ENCODE results near the gene EMC9. TPM values are rescaled to one million over a fixed set of nuclear protein-coding genes. Genes with fewer than 3 reads are reported as not detected.

The EMC9 gene
- total RNA-seq, 1 donor from 2014 or later = 3.4 TPM

- no peak for TF ChIP-seq CTCF (IDR thresholded peaks at IDR 0.05)
- H3K36me3 ChIP-seq = peaks cover 32 to 60% of the 10 kb centered on the region in 2 donors
Observed at GRCh38 chr14:24178399-24179178, 37.2 kb upstream of the EMC9 start.

DNA sequence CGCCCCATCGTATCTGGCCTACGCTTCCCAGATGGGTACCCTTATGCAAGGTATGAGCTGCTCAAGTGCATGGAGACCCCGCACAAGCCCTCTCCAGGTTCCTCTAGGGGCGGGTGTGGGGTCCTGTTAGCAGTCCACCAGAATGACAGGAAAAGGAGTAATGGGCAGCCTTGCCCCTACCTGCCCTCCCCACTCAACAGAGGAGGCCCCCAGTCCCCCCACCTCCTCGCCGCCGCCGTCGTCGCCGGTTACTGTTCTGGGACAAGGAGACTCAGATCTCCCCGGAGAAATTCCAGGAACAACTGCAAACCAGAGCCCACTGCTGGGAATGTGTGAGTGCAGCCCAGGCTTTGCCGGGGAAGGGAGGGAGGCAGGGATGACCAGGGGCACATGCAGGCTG lies 36.5 kb upstream of the EMC9 start:
- intact Hi-C loops (cut with DNase I) = no loop called here
- H3K27ac ChIP-seq = no peak overlapping the region
- H3K27me3 ChIP-seq = no peaks in the 10 kb centered on the region
- H3K4me1 ChIP-seq = no peaks in the 10 kb centered on the region
- no peak for DNase-seq (ENCODE audit: low spot score in 2 of 2)
- TF ChIP-seq CTCF (IDR thresholded peaks at IDR 0.05) = no peak
- H3K9me3 ChIP-seq = no peaks in the 10 kb centered on the region
- H3K36me3 ChIP-seq = peaks cover 26 to 53% of the 10 kb centered on the region in 2 donors
- no peak overlapping the region for H3K4me3 ChIP-seq

More at GRCh38 chr14:24178399-24179178, 37.2 kb upstream of the EMC9 start:
- intact Hi-C loops (cut with DNase I) = no loop called here
- Histone ChIP-seq H3K27me3 (no peaks in the 10 kb centered on the region), H3K4me1 (no peaks in the 10 kb centered on the region), H3K4me3 (no peak overlapping the region), H3K27ac (no peak overlapping the region), H3K9me3 (no peaks in the 10 kb centered on the region)
- DNase-seq (ENCODE audit: low spot score in 2 of 2) = no peak

- intact Hi-C loops (cut with DNase I) = no loop called here
Observed at GRCh38 chr14:24177041-24177825, 35.8 kb upstream of the EMC9 start.

DNA sequence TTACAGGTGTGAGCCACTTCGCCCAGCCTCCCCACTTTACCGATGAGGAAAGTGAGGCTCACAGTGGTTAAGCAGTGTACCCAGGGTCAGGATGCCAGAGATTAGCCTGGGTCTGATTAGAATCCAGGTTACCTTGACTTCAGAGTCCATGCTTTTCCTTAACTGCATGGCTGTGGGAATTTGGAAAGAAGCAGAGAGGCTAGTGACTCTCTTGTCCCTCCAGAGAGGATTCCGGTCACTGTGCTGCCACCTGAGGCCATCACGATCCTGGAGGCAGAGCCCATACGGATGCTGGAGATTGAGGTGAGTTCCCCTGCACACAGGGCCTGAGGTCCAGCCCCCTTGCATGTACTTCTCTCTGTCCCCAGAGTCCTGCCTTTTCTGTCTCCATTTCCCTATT lies 35.2 kb upstream of the EMC9 start:
- Histone ChIP-seq H3K4me3 (no peak overlapping the region), H3K27me3 (no peaks in the 10 kb centered on the region), H3K36me3 (peaks cover 20 to 40% of the 10 kb centered on the region in 2 donors), H3K27ac (no peak overlapping the region), H3K9me3 (no peaks in the 10 kb centered on the region), H3K4me1 (peaks cover 0 to 3% of the 10 kb centered on the region in 2 donors)
- DNase-seq (ENCODE audit: low spot score in 2 of 2) = no peak
- intact Hi-C loops (cut with DNase I) = no loop called here
- TF ChIP-seq CTCF (IDR thresholded peaks at IDR 0.05) = no peak

More at GRCh38 chr14:24177041-24177825, 35.8 kb upstream of the EMC9 start:
- no peaks in the 10 kb centered on the region for H3K4me1 ChIP-seq
- no peak overlapping the region for H3K27ac ChIP-seq
- H3K27me3 ChIP-seq = no peaks in the 10 kb centered on the region
- TF ChIP-seq CTCF (IDR thresholded peaks at IDR 0.05) = no peak
- H3K36me3 ChIP-seq = peaks cover 20 to 46% of the 10 kb centered on the region in 2 donors
- no peak overlapping the region for H3K4me3 ChIP-seq
- H3K9me3 ChIP-seq = no peaks in the 10 kb centered on the region
- no peak for DNase-seq (ENCODE audit: low spot score in 2 of 2)

DNA sequence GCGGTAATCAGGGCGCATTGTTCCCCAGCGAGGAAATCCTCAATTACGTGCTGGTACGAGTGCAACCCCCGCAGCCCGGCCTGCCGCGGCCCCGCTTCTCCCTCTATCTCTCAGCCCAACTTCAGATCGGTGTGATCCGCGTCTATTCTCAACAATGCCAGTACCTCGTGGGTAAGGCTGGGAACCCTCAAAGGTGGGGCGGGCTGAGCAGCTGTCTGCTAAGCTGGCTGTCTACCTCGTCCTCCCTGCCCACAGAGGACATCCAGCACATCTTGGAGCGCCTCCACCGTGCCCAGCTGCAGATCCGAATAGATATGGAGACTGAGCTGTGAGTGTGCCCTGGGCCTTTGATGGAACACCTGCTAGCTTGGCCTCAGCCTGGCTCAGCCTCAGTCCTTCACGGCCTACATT lies 31.5 kb upstream of the EMC9 start:
- intact Hi-C loops (cut with DNase I) = no loop called here
- DNase-seq (ENCODE audit: low spot score in 2 of 2) = no peak
- no peak overlapping the region for H3K4me3 ChIP-seq
- TF ChIP-seq CTCF (IDR thresholded peaks at IDR 0.05) = no peak
- peaks cover 4 to 20% of the 10 kb centered on the region in 2 donors for H3K36me3 ChIP-seq
- H3K4me1 ChIP-seq = peaks cover 2 to 6% of the 10 kb centered on the region in 2 donors
- no peak overlapping the region for H3K27ac ChIP-seq
- H3K9me3 ChIP-seq = no peaks in the 10 kb centered on the region
- H3K27me3 ChIP-seq = no peaks in the 10 kb centered on the region

Data from ascending aorta (tissue), 2 donors.